GM18526 (cell line): ENCODE results near the gene RANBP9.
A peak's percentile ranks its signal among the peaks of the same experiment; 100 is the strongest.

Experiments used
- POLR2A ChIP-seq: IDR thresholded peaks from 3 replicates; pipeline ENCODE4 v1.6.1; 2011; ENCODE audit not compliant: insufficient read length; ENCODE audit errors: extremely low read depth

Gene RANBP9

DNA sequence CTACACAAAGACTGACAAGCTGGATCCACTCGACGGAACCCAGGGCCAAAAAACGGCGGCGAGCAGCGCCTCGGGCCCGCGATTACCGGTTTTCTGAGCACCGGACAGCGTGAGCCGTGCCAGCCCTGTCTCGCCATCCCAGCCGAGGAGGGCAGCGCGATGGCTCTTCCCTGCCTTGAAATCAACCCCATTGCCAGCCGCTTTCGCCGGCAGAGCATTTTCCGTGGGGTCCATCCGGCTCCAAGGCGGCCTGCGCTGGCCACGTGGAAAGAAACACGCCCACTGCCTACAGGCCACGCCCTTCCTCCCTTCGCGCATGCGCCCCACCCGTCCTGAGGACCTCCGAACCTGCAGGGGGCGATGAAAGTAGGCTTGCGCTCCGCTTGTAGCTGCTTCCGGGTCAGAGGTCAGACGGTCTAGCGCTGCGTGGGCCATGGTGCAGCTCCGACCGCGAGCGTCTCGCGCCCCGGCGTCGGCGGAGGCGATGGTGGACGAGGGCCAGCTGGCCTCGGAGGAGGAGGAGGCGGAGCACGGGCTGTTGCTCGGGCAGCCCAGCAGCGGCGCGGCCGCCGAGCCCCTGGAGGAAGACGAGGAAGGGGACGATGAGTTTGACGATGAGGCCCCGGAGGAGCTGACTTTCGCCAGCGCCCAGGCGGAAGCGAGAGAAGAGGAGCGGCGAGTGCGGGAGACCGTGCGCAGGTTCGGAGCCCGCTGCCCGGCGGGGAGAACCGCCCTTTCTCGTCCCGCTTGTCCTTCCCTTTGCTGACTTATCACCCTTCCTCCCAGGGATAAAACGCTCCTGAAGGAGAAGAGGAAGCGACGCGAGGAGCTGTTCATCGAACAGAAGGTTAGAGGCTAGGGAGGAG, 96.5 kb downstream of the RANBP9 start, which contains the start of gene NOL7:
NOL7 (plus strand) TSS at position 410 of the 866 bp plus-strand sequence; CDS start at position 434, 24 bp downstream.
- TF ChIP-seq POLR2A, result peak; percentile 96

DNA sequence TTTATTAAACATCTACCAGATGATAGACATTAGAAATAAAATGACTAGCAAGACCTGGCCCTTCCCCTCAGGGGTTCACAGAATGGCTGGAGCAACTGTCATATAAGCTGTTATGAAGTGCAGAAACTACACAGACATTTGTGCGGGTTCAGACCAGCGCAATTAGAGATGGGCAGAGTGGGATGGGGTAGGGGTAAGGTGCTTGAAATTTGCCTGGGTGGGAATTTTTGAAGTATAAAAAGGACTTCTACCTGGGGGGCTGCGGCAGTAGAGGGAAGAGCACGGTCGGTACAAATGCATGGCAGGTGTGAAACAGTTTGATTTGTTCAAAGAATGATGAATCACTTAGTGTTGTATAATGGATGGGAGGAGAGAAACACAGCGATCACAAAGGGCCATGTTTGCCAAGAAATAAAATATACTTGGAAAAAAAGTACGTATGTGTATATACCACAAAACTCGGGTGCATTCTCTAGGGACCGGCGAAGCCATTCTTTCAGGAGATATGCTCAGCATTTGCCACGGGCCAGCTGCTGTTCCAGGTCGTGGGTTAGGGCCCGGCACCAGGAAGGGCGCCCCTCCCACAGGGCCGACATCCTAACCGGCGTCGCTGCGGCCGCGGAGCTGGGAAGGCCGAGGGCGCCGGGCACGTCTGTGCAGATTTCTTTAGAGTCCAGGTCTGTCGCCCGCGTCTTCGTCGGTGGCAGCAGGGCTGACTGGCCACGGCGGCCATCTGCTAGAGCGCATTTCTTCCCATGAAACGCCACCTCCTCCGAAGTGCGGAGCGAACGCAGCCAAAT, 97.3 kb downstream of the RANBP9 start:
- no peak for TF ChIP-seq POLR2A

DNA sequence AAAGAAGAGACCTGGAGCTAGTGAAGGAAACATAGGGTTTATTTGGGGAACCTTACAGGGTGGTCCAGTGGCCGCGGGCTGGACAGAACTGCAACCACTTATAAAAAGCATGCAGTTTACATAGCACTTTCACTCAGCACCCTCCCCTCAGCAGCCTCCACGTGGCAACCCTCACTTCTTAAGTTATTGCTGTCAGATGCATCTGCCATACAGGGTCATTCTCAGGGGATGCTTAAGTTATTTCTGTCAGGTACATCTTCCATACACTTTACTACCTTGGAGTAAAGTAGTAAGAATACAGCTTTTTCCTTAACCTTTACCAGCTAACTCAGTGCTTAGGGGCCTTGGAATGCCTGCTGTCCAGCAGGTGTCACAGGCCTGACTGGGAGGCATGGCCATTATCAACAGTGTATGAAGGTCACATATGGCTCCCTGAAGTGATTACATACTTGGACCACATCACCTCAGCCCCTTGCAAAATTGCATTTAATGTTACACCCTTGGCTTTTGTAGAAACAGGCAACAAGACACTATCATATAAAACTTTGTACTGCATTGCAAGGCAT, 98.5 kb downstream of the RANBP9 start:
- no peak for TF ChIP-seq POLR2A

DNA sequence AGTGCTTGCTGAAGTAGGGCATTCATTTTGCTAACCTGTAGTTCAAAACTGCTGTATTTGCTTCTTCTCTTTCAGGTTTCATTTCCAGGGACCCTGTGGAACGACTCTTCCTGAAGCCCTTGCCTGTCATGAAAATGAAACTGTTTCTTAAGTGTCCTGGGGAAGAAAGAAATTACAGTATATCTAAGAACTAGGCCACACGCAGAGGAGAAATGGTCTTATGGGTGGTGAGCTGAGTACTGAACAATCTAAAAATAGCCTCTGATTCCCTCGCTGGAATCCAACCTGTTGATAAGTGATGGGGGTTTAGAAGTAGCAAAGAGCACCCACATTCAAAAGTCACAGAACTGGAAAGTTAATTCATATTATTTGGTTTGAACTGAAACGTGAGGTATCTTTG, 99.9 kb downstream of the RANBP9 start:
- TF ChIP-seq POLR2A, result no peak

DNA sequence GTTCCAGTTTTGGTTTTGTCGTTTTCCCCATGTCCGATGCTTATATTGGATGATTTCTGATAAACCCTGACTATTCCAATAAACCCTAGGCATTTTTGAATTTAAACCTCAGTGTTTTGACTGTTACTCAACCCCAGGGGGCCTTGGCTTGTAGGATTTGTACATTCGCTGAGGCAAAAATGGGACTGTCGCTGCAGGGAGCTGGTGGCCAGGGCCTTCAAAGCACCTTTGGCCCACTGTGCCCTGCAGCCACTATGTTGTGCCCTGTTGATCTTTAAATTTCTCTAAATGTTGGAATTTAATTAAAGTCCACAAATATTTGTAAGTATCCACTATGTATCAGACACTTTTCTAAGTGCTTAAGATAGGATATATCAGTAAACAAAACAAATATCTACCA, 106.0 kb downstream of the RANBP9 start:
- no peak for TF ChIP-seq POLR2A

DNA sequence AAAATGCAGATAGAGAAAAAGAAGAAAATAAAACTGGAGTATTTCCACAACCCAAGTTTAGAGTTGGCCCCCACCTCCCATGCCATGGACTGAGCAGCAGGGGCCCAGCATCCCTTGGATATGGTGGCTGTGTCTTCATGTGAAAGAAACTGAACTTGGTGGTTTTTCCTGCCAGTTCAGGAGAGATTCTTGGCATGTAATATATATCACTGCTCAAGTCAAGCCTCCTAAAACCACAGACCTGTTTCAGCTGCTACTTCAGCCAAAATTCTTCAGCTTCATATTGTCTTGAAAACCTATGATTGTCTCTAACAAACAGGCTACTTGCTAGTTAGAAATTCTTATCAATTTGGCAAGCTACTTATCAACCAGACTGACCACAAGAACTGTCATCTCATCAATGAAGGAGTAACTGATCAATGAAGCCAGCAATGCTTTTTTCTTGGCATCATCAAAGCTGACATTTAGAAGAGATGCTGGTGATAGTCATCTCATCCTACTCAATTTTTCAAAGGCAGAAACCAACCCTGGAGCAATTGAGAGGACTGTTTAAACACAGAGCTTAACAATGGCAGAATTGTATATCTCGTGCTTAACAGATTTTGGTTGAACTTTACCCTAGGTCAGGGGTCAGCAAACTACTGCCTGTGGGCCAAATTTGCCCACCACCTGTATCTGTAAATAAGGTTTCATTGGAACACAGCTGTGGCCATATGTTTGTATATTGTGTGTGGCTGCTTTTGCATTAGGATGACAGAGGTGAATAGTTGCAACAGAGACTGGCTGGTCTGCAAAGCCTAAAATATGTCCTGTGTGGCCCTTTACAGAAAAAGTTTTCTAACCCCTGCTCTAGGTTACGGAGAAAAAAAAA, 106.9 kb downstream of the RANBP9 start:
- TF ChIP-seq POLR2A, result no peak

DNA sequence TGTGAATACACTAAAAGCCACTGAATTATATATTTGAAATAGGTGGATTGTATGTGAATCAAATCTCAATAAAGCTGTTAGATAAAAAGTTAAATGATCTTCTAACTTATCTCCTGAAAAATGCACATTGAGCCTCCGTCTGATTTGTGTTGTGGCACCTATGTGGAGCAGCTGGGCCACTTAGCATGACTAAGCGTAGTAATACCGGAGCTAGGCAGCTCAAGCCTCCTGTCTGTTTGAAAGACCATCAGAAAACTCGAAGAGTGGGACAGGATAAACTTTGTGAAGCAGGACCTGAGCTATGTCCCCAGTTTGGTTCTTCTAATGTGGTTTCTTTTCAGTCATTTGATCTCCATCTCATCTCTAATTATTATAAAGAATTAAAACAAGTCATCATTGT, 107.5 kb downstream of the RANBP9 start:
- no peak for TF ChIP-seq POLR2A

DNA sequence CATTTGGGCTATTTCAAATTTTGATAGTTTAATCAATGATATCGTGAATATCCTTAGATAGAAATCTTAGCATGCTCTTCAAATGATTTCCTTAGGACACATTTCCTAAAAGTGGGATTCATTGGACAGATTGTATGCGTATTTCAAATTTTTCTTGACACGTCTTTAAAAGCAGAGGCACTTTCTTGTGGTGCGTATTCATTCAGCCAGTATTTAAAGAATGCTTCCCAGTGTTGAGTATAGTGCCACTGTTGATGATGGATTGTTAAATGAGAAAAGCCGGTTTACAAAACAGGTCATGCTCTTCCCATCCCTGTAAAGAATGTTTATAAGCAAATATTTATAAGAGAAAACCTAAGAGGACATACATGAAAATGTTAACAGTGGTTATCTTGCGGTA, 111.6 kb downstream of the RANBP9 start:
- TF ChIP-seq POLR2A, result no peak

DNA sequence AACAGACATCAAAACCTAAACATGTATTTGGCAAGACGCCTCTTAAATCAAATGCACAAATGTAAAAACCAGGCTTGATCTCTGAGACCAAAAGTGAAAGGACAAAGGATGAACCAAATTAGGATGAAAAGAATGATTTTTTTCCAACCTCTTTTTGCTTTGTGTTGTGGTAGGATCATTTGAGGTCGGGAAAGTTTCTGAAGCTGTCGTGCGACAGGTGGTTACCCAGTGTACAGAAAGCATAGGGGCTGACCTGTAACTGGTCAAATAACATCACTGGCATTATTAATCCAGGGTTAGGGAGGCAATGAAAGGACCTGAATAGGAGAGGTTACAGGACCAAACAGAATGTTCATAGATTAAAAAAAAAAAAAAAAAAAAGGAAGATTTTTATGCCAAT, 114.6 kb downstream of the RANBP9 start:
- TF ChIP-seq POLR2A, result no peak

DNA sequence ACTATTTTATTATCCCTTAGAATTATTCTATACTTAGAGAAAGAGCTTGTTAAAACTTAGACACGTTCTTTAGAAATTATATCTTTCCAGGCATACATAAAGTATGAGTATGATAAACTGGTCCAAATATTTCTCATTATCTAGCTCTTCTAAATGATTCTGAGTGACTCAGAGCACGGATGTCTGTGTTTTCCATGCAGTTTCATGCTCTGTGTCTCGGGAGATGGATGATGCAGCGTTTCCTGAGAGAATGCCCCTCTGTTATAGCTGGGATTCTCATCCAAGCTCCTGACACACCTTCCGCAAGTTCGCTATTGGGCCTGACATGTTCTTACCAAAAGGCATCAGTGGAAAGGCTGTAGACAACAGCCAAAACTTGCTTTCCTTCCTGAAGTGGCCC, 117.9 kb downstream of the RANBP9 start:
- TF ChIP-seq POLR2A, result no peak

DNA sequence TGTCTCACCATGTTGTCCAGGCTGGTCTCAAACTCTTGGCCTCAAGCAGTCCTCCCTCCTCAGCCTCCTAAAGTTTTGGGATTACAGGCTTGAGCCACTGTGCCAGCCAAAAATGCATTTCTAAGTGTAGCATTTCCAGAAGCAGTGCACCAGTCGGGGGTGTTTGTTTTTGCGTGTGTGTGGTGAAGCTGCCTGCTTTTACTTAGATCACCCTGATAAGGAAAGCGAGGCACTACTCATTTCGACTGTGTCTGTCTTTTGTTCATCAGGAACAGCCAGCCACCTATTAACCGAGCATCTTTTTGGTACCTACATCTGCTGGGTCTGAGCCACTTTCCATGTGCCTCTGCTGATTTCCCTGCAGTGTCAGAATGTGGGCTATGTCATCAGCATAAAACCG, 118.5 kb downstream of the RANBP9 start:
- TF ChIP-seq POLR2A, result no peak

DNA sequence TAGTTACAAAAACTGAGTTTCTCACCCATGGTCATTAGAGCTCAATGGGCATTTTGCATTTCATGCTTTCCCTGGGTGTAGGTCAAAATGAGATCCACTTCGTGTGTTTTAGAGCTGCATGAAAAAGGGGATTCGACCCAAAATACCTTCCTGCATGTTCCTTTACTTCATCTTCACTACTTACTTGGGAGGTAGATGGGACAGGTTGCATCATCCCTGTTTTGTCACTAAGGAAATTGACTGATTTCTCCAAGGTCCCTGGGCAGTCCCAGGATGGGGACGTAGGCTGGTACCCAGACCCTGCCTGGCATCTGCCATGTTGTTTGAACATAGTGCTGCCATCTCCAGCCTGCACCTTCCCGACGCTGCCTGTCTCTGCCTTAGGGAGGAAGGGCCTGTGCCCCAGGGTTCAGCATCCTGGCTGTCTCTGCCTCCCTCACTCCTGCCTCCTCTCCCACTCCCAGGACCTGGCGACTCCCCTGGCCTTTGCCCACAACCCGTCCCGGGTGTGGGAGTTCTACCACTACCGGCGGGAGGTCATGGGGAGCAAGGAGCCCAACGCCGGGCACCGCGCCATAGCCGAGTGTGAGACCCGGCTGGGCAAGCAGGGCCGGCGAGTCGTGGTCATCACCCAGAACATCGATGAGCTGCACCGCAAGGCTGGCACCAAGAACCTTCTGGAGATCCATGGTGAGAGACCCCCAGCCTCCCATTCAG, 120.3 kb downstream of the RANBP9 start:
- no peak for TF ChIP-seq POLR2A

DNA sequence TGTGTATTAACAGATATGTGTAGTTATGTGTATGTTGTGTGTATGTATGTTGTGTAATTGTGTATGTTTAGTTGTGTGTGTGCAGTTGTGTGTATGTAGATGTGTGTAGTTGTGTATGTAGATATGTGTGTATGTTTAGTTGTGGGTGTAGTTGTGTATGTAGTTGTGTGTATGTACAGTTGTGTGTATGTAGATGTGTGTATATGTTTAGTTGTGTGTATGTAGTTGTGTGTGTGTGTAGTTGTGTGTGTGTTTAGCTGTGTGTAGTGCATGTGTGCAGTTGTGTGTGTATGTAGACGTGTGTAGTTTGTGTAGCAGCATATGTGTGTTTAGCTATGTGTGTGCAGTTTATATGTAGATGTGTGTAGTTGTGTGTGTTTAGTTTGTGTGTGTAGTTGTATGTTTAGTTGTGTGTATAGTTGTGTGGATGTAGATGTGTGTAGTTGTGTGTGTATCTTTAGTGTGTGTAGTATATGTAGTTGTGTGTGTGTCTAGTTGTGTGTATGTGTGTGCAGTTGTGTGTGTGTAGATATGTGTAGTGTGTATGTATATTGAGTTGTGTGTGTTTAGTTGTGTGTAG, 121.0 kb downstream of the RANBP9 start:
- no peak for TF ChIP-seq POLR2A

DNA sequence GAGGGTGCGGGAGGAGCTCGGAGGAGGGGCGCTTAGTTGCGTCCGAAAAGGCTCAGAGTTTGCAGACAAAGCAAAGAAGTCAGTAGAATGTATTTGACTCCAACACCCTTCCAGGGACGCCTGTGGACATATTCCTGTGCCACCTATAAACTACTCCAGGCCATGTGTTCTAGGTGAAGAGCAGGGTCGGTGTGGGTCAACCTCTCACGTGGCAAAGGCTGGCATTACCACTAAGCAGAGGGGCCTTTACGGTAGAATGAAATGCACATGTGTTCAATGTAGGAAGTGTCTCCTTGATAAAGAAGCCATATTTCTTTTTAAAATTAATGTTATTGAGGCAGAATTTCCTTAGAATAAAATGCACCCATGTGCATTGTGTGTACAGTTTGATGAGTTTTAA, 121.8 kb downstream of the RANBP9 start:
- no peak for TF ChIP-seq POLR2A
